Measurements from ENCODE around the gene MMRN2.

DNA sequence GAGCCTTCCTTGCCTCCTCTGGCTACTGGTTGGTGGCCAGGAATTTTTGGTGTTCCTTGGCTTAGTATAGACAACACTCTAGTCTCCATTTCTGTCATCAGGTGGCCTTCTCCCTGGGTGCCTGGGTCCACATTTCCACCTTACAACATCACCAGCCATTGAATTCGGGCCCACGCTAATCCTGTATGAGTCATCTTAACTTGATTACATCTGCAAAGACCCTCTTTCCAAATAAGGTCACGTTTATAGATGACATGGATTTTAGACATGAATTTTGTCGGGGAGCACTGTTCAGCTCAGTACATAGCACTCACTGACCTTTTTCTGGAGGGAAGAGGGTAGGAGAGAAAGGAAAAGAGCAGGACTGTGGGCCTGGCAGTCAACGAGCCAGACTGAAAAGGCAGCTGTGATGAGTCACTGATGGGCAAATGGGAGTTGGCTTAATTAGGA lies 39.4 kb downstream of the MMRN2 start:
- no peak for TF ChIP-seq POLR2A (IDR thresholded peaks at IDR 0.05)
- no peak for TF ChIP-seq EP300 (IDR thresholded peaks at IDR 0.05)
- TF ChIP-seq, protein P1, sequence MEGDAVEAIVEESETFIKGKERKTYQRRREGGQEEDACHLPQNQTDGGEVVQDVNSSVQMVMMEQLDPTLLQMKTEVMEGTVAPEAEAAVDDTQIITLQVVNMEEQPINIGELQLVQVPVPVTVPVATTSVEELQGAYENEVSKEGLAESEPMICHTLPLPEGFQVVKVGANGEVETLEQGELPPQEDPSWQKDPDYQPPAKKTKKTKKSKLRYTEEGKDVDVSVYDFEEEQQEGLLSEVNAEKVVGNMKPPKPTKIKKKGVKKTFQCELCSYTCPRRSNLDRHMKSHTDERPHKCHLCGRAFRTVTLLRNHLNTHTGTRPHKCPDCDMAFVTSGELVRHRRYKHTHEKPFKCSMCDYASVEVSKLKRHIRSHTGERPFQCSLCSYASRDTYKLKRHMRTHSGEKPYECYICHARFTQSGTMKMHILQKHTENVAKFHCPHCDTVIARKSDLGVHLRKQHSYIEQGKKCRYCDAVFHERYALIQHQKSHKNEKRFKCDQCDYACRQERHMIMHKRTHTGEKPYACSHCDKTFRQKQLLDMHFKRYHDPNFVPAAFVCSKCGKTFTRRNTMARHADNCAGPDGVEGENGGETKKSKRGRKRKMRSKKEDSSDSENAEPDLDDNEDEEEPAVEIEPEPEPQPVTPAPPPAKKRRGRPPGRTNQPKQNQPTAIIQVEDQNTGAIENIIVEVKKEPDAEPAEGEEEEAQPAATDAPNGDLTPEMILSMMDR (IDR thresholded peaks at IDR 0.05), result no peak

All from sigmoid colon (tissue), 4 donors.